ENCODE results near the gene ZDHHC14. TPM values are rescaled to one million over a fixed set of nuclear protein-coding genes. Genes with fewer than 3 reads are reported as not detected.

Gene ZDHHC14
- total RNA-seq, 1 experiment from 2014 or later = 17.3 TPM

DNA sequence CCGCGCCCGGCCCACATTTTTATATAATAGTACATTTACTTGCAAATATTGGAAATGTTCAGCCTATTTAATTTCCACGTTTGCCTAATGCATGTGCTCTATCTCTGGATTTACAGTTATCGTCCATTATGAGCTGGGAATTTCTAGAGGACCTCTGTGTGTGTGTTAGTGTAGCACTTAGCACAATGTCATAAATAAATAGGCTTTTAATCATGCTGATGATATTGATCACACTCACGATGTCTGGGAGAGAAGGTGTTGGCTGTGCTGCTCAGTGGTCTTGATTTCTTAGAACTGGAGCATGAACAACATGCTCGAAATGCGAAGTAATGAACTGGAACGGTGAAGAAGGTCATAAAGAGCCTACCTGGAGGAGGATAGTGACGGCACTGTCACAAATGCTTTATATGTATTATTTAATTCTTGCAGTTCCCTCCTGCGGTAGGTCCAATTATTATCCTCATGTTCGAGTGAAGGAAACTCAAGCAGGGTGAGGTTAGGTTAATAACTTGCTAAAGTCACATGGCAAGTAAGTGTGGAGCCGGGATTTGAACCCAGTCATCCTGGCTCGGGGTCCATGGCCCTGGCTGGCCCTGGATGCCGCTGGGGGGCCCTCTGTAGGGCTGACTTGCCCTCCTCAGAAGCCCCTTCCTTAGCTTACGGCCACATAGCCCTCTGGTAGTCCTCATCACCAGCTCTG is 130.8 kb downstream of the ZDHHC14 start:
- peaks cover 4% of the 10 kb centered on the region for H3K36me3 Mint-ChIP-seq (ENCODE audit: insufficient read depth, unreplicated experiment)
- intact Hi-C loops (cut with micrococcal nuclease; ENCODE audit: unreplicated experiment) = no loop called here

DNA sequence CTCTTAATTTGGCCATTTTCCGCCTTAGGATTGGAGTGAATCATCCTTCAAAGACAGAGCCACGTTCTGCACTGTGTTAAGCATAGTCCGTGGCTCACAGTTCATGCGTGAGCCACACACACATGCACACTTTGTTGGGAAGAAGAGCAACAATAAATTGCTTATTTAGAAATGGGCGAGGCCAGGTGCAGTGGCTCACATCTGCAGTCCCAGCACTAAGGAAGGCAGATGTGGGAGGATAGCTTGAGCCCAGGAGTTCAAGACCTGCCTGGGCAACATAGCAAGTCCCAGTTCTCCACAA is 131.3 kb downstream of the ZDHHC14 start:
- H3K4me3 Mint-ChIP-seq (ENCODE audit: low read depth, unreplicated experiment) = no peak overlapping the region
- no peaks in the 10 kb centered on the region for H3K27me3 Mint-ChIP-seq (ENCODE audit: unreplicated experiment)
- H3K27ac Mint-ChIP-seq (ENCODE audit: unreplicated experiment) = peak overlapping the region; percentile 35
- TF ChIP-seq, protein P1, sequence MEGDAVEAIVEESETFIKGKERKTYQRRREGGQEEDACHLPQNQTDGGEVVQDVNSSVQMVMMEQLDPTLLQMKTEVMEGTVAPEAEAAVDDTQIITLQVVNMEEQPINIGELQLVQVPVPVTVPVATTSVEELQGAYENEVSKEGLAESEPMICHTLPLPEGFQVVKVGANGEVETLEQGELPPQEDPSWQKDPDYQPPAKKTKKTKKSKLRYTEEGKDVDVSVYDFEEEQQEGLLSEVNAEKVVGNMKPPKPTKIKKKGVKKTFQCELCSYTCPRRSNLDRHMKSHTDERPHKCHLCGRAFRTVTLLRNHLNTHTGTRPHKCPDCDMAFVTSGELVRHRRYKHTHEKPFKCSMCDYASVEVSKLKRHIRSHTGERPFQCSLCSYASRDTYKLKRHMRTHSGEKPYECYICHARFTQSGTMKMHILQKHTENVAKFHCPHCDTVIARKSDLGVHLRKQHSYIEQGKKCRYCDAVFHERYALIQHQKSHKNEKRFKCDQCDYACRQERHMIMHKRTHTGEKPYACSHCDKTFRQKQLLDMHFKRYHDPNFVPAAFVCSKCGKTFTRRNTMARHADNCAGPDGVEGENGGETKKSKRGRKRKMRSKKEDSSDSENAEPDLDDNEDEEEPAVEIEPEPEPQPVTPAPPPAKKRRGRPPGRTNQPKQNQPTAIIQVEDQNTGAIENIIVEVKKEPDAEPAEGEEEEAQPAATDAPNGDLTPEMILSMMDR (IDR thresholded peaks at IDR 0.05; ENCODE audit: unreplicated experiment) = no peak
- no peak for DNase-seq
- H3K4me1 Mint-ChIP-seq (ENCODE audit: low read depth, unreplicated experiment) = peaks cover 21% of the 10 kb centered on the region
- intact Hi-C loops (cut with micrococcal nuclease; ENCODE audit: unreplicated experiment) = no loop called here
- BruUV-seq (replicated peaks) = no TSS peak
- CTCF ChIA-PET = no interaction called here
- no peaks in the 10 kb centered on the region for H3K9me3 Mint-ChIP-seq (ENCODE audit: low read depth, unreplicated experiment)
- H3K36me3 Mint-ChIP-seq (ENCODE audit: insufficient read depth, unreplicated experiment) = peaks cover 4% of the 10 kb centered on the region

More for the DNA sequence above, 130.8 kb downstream of the ZDHHC14 start:
- no peak for DNase-seq
- TF ChIP-seq, protein P1 (IDR thresholded peaks at IDR 0.05; ENCODE audit: unreplicated experiment) = no peak
- H3K27ac Mint-ChIP-seq (ENCODE audit: unreplicated experiment) = peak overlapping the region; percentile 35
- no peaks in the 10 kb centered on the region for H3K9me3 Mint-ChIP-seq (ENCODE audit: low read depth, unreplicated experiment)
- CTCF ChIA-PET = no interaction called here
- H3K4me1 Mint-ChIP-seq (ENCODE audit: low read depth, unreplicated experiment) = peaks cover 21% of the 10 kb centered on the region
- BruUV-seq (replicated peaks) = no TSS peak
- no peaks in the 10 kb centered on the region for H3K27me3 Mint-ChIP-seq (ENCODE audit: unreplicated experiment)
- no peak overlapping the region for H3K4me3 Mint-ChIP-seq (ENCODE audit: low read depth, unreplicated experiment)

DNA sequence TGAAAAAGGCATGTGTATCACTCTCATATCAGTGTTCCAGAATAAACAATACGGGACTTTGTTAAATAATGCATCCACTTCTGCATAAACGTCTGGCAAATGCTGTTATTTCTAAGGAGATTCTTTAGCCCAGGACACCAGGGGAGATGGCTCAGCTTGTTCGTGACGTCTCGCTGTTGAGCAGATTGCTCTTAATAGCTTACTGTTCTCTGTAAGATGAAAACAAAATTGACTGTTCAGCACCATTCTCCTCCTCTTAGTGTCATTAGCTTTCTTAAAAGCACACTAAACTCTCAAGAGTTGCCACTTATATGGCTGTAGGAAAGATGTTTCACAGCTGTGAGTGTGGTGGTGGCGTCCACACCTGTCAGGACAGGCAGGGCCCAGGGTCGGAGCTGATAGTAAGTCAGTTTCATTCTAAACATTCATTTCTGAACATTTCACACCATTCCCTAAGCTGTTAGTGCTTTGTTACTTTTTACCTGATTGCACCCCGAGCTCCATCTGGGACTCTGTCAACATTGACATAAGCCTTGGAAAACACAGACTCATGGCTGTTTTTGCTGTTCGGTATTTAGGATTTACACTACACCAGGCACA is 132.1 kb downstream of the ZDHHC14 start:
- DNase-seq = no peak
- Mint-ChIP-seq H3K27me3 (ENCODE audit: unreplicated experiment) (no peaks in the 10 kb centered on the region), H3K36me3 (ENCODE audit: insufficient read depth, unreplicated experiment) (peaks cover 4% of the 10 kb centered on the region), H3K9me3 (ENCODE audit: low read depth, unreplicated experiment) (no peaks in the 10 kb centered on the region), H3K4me3 (ENCODE audit: low read depth, unreplicated experiment) (no peak overlapping the region), H3K4me1 (ENCODE audit: low read depth, unreplicated experiment) (peaks cover 21% of the 10 kb centered on the region), H3K27ac (ENCODE audit: unreplicated experiment) (no peak overlapping the region)
- intact Hi-C loops (cut with micrococcal nuclease; ENCODE audit: unreplicated experiment) = no loop called here
- TF ChIP-seq, protein P1 (IDR thresholded peaks at IDR 0.05; ENCODE audit: unreplicated experiment) = no peak
- BruUV-seq (replicated peaks) = no TSS peak
- CTCF ChIA-PET = interaction anchor here (0.6 kb wide), 1 partner anchor 18 kb away, joined by 6 read pairs; no protein-coding TSS in a partner anchor

DNA sequence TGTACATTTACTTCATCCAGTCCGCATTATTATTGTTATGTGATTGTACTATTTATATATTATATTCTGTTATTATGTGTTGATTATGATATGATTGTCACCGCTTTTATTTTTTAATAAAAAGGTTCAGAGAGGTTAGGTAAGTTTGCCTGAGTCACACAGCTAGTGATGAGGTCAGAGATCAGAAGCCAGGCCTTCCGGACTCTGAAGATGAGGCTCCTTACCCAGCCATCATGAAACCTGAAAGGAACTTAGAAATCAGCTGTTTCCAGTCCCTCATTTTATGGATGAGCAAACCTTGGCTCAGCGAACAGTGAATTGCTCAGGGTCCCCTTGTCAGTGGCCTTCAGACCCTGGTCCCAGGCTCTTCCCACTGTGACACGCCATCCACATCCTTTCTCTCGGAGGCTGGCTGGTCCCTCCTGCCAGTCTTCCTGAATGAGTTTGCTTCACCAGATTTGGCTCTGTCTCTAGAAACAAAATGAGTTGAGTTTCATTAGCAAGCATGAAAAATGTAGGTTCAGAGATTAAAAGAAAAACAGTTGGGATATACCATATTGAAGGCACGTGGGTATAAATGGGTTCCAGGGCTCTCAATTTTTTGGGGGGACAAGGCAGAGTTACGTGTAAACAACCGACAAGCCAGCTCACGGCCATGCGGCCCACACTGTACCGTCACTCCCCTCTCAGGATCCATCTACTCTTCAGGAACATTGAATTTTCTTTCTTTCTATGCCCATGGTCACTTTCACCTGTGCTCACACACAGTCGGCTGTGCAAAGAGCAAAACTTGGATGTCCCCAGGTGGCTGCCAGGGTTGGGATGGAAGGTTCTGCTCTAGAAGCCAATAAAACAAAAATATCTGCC is 132.9 kb downstream of the ZDHHC14 start:
- no TSS peak for BruUV-seq (replicated peaks)

More for the DNA sequence above, 132.9 kb downstream of the ZDHHC14 start:
- intact Hi-C loops (cut with micrococcal nuclease; ENCODE audit: unreplicated experiment) = no loop called here
- DNase-seq = no peak
- TF ChIP-seq, protein P1 (IDR thresholded peaks at IDR 0.05; ENCODE audit: unreplicated experiment) = no peak
- peaks cover 4% of the 10 kb centered on the region for H3K36me3 Mint-ChIP-seq (ENCODE audit: insufficient read depth, unreplicated experiment)
- H3K4me3 Mint-ChIP-seq (ENCODE audit: low read depth, unreplicated experiment) = no peak overlapping the region
- peaks cover 21% of the 10 kb centered on the region for H3K4me1 Mint-ChIP-seq (ENCODE audit: low read depth, unreplicated experiment)
- no peak overlapping the region for H3K27ac Mint-ChIP-seq (ENCODE audit: unreplicated experiment)
- no peaks in the 10 kb centered on the region for H3K27me3 Mint-ChIP-seq (ENCODE audit: unreplicated experiment)
- no peaks in the 10 kb centered on the region for H3K9me3 Mint-ChIP-seq (ENCODE audit: low read depth, unreplicated experiment)
- CTCF ChIA-PET = interaction anchor here (0.6 kb wide), 1 partner anchor 18 kb away, joined by 6 read pairs; no protein-coding TSS in a partner anchor

Measured in Calu3 (cell line).